GM21390 (cell line): Measurements from ENCODE around the gene GRM2.

Experiments used
- ATAC-seq: cut with Tn5 transposase; IDR thresholded peaks from one replicate; pipeline ENCODE4 v1.9.1; 2021; ENCODE audit not compliant: unreplicated experiment

The GRM2 gene

GRCh38 chr3:51680196-51680595, 26.7 kb upstream of the GRM2 start:
- no peak for ATAC-seq

GRCh38 chr3:51680663-51681230, 26.1 kb upstream of the GRM2 start:
- ATAC-seq: no peak

GRCh38 chr3:51681453-51681852, 25.4 kb upstream of the GRM2 start:
- ATAC-seq: no peak

- ATAC-seq: peak; percentile 81
Measured at GRCh38 chr3:51682079-51682478, 24.8 kb upstream of the GRM2 start.

GRCh38 chr3:51682526-51682925, 24.3 kb upstream of the GRM2 start:
- ATAC-seq: no peak

GRCh38 chr3:51683566-51683965, 23.3 kb upstream of the GRM2 start:
- no peak for ATAC-seq

- no peak for ATAC-seq
Measured at GRCh38 chr3:51684971-51685751, 21.7 kb upstream of the GRM2 start.

GRCh38 chr3:51686056-51686455, 20.8 kb upstream of the GRM2 start:
- ATAC-seq: no peak

GRCh38 chr3:51686512-51687215, 20.2 kb upstream of the GRM2 start:
- peak; percentile 66 for ATAC-seq

GRCh38 chr3:51687431-51688205, 19.2 kb upstream of the GRM2 start:
- ATAC-seq: no peak

GRCh38 chr3:51688206-51688600, 18.7 kb upstream of the GRM2 start:
- no peak for ATAC-seq

GRCh38 chr3:51691021-51691420, 15.8 kb upstream of the GRM2 start:
- ATAC-seq: no peak

- ATAC-seq: no peak
Measured at GRCh38 chr3:51691949-51692348, 14.9 kb upstream of the GRM2 start.

GRCh38 chr3:51692980-51693395, 13.9 kb upstream of the GRM2 start:
- ATAC-seq: no peak

- no peak for ATAC-seq
Measured at GRCh38 chr3:51696954-51697353, 9.9 kb upstream of the GRM2 start.

- no peak for ATAC-seq
Measured at GRCh38 chr3:51698209-51698608, 8.7 kb upstream of the GRM2 start.

- ATAC-seq: no peak
Measured at GRCh38 chr3:51700403-51700802, 6.5 kb upstream of the GRM2 start.

GRCh38 chr3:51702156-51702555, 4.7 kb upstream of the GRM2 start:
- ATAC-seq: no peak

GRCh38 chr3:51703068-51703760, 3.7 kb upstream of the GRM2 start:
- ATAC-seq: no peak

GRCh38 chr3:51703761-51704510, 2.9 kb upstream of the GRM2 start:
- no peak for ATAC-seq
